Right lobe of liver (tissue), 6 donors: ENCODE measurements around the gene ANTXR1. TPM values are rescaled to one million over a fixed set of nuclear protein-coding genes. Genes with fewer than 3 reads are reported as not detected.

ENCODE experiments used
- ATAC-seq, 4 donors: fragments of 200-7000 bp; cut with Tn5 transposase; one replicate each; pipeline ENCODE4 v1.9.1; 2020; ENCODE audit warnings: mild to moderate bottlenecking in 4 of 4, moderate library complexity in 4 of 4
- DNase-seq, 3 donors: peaks; one replicate each; pipeline ENCODE4 v3.0.0-alpha.2; 2020
- H3K27ac ChIP-seq, 3 donors: fragments of 200-600 bp; one replicate each; pipeline ENCODE4 v1.8.0; 2022
- H3K27me3 ChIP-seq, 2 donors: fragments of 200-600 bp; one replicate each; pipeline ENCODE4 v1.8.0; 2022
- H3K36me3 ChIP-seq, 4 donors: fragments of 200-600 bp; sonication (generic) in 1 of 4; one replicate each; pipeline versions ENCODE4 v1.5.1 to v1.8.0; 2017 to 2022; ENCODE audit warnings: control low read depth in 1 of 4
- H3K4me1 ChIP-seq, 4 donors: fragments of 200-600 bp; sonication (generic) in 1 of 4; one replicate each; pipeline versions ENCODE4 v1.5.1 to v1.8.0; 2017 to 2022; ENCODE audit warnings: control low read depth in 1 of 4
- H3K4me3 ChIP-seq, 3 donors: fragments of 200-600 bp; one replicate each; pipeline ENCODE4 v1.8.0; 2022
- H3K9me3 ChIP-seq, 4 donors: fragments of 200-600 bp; sonication (generic) in 1 of 4; one replicate each; pipeline versions ENCODE4 v1.5.1 to v1.8.0; 2017 to 2022; ENCODE audit warnings: control low read depth in 1 of 4
- CTCF ChIP-seq, 4 donors: fragments of 200-600 bp in 3 of 4; fragments of 450-650 bp in 1 of 4; IDR thresholded peaks; one replicate each; pipeline versions ENCODE4 v1.5.1 to v1.8.0; 2016 to 2022; ENCODE audit warnings: antibody characterized with exemption in 4 of 4, mild to moderate bottlenecking in 2 of 4
- POLR2A ChIP-seq: fragments of 450-650 bp; IDR thresholded peaks from one replicate; pipeline ENCODE4 v1.6.1; 2017; ENCODE audit warnings: antibody characterized with exemption, mild to moderate bottlenecking
- WGBS: methylation state at CpG from one replicate; pipeline ENCODE4 v1.1.6; 2018; ENCODE audit warnings: low coverage, low lambda C conversion rate; ENCODE audit not compliant: insufficient coverage; ENCODE audit errors: missing lambda C conversion rate; 5-methylcytosine and 5-hydroxymethylcytosine counted together
- intact Hi-C, 2 donors: fragments of 100-400 bp; cut with DNase I; formaldehyde crosslinking; loops; one replicate each; pipeline versions ENCODE4 v1.11.2 to v1.14.1; 2022
- total RNA-seq, 6 experiments: library from RNA; depleted of rRNA in 2 of 6; stranded (reverse); fragments of >200 nt in 2 of 6; fragmentation: NEBNext Ultra II Directional in 3 of 6; extraction: Animal tissue kit (Norgen Biotek cat#: 25700) in 3 of 6; gene quantifications; one replicate each; pipeline versions ENCODE4 v1.1.0 to v1.2.4, GENCODE V29; 2016 to 2023
- donor health status: DM: no; HTN: yes; CAD: no.
- donor health status: DM: no; HTN: no; CAD: no.
- donor health status: DM: no; HTN: no; CAD: no.
- donor health status: DM: no; HTN: yes; CAD: no.
- donor health status: DM: no; HTN: yes; CAD: no.

Gene ANTXR1
- total RNA-seq, 6 experiments from 2014 or later, result 1.1 to 4.1 (median 2.9) TPM

GRCh38 chr2:69031466-69031865 lies 18.5 kb downstream of the ANTXR1 start:
- TF ChIP-seq CTCF (IDR thresholded peaks at IDR 0.05) (no peak), POLR2A (no peak)
- WGBS, result 69% methylated on average over 1 of the region's 1 CpG
- intact Hi-C loops, result no loop called here
- no peaks in the 10 kb centered on the region for H3K9me3 ChIP-seq
- no peak overlapping the region for H3K27ac ChIP-seq
- no peaks in the 10 kb centered on the region for H3K27me3 ChIP-seq
- no peak for ATAC-seq
- no peak overlapping the region for H3K4me3 ChIP-seq
- no peaks in the 10 kb centered on the region for H3K36me3 ChIP-seq
- no peaks in the 10 kb centered on the region for H3K4me1 ChIP-seq
- DNase-seq, result no peak

- Histone ChIP-seq H3K9me3 (no peaks in the 10 kb centered on the region), H3K27ac (no peak overlapping the region), H3K4me1 (no peaks in the 10 kb centered on the region), H3K36me3 (no peaks in the 10 kb centered on the region), H3K4me3 (no peak overlapping the region), H3K27me3 (no peaks in the 10 kb centered on the region)
- ATAC-seq (no peak), DNase-seq (no peak)
- no peak for TF ChIP-seq POLR2A
- no peak for TF ChIP-seq CTCF (IDR thresholded peaks at IDR 0.05)
- intact Hi-C loops, result no loop called here
- WGBS, result 56% methylated on average over 6 of the region's 6 CpGs
These were observed 19.4 kb downstream of the ANTXR1 start for GRCh38 chr2:69032336-69032735.

GRCh38 chr2:69033461-69034095 lies 20.6 kb downstream of the ANTXR1 start:
- TF ChIP-seq POLR2A, result no peak
- TF ChIP-seq CTCF (IDR thresholded peaks at IDR 0.05), result no peak
- Histone ChIP-seq H3K27me3 (no peaks in the 10 kb centered on the region), H3K9me3 (no peaks in the 10 kb centered on the region), H3K4me1 (no peaks in the 10 kb centered on the region), H3K27ac (no peak overlapping the region), H3K36me3 (no peaks in the 10 kb centered on the region), H3K4me3 (no peak overlapping the region)
- intact Hi-C loops, result no loop called here
- ATAC-seq (no peak), DNase-seq (no peak)
- 100% methylated on average over 1 of the region's 1 CpG for WGBS

- Histone ChIP-seq H3K36me3 (no peaks in the 10 kb centered on the region), H3K4me1 (no peaks in the 10 kb centered on the region), H3K27me3 (no peaks in the 10 kb centered on the region), H3K27ac (no peak overlapping the region), H3K4me3 (no peak overlapping the region), H3K9me3 (no peaks in the 10 kb centered on the region)
- DNase-seq (no peak), ATAC-seq (no peak)
- intact Hi-C loops, result no loop called here
- TF ChIP-seq POLR2A (no peak), CTCF (IDR thresholded peaks at IDR 0.05) (no peak)
These were observed 21.1 kb downstream of the ANTXR1 start for GRCh38 chr2:69034122-69034521.

GRCh38 chr2:69034845-69035244 lies 21.9 kb downstream of the ANTXR1 start:
- Histone ChIP-seq H3K4me1 (no peaks in the 10 kb centered on the region), H3K36me3 (no peaks in the 10 kb centered on the region), H3K27me3 (no peaks in the 10 kb centered on the region), H3K4me3 (no peak overlapping the region), H3K9me3 (no peaks in the 10 kb centered on the region), H3K27ac (no peak overlapping the region)
- ATAC-seq (no peak), DNase-seq (no peak)
- TF ChIP-seq CTCF (IDR thresholded peaks at IDR 0.05) (no peak), POLR2A (no peak)
- 72% methylated on average over 3 of the region's 3 CpGs for WGBS
- intact Hi-C loops, result no loop called here
